SK-N-SH (cell line): ENCODE data around the gene TNRC6C. TPM values are rescaled to one million over a fixed set of nuclear protein-coding genes. Genes with fewer than 3 reads are reported as not detected.

Experiments
- CTCF ChIA-PET: fragments of 300-600, 350-600 bp; formaldehyde crosslinking; extraction: SDS; loops from one replicate; lab custom pipeline; 2021; lab: Yijun Ruan, JAX
- POLR2A ChIA-PET: fragments of 350-600 bp; sonication (Branson Sonifier 250); formaldehyde crosslinking; extraction: SDS; loops from one replicate; lab custom pipeline; 2020; ENCODE audit warnings: antibody characterized with exemption, inconsistent platforms; lab: Yijun Ruan, JAX
- DNase-seq: peaks from one replicate; pipeline ENCODE4 v3.0.0; 2012
- H2AFZ ChIP-seq: fragments of 200-600 bp; sonication (generic); 2 replicates; pipeline ENCODE4 v1.8.1; 2016; ENCODE audit warnings: antibody characterized with exemption, mild to moderate bottlenecking, low read depth
- H3F3A ChIP-seq: fragments of 200-600 bp; sonication (generic); replicated peaks from 2 replicates; pipeline ENCODE3; 2016; ENCODE audit warnings: antibody characterized with exemption, mild to moderate bottlenecking; ENCODE audit not compliant: insufficient read depth
- H3K27ac ChIP-seq, 2 experiments: fragments of 200-500 bp in 1 of 2; fragments of 200-600 bp in 1 of 2; sonication (Bioruptor generic) in 1 of 2; sonication (generic), shearing (Covaris generic) in 1 of 2; 2 replicates each; pipeline versions ENCODE4 v1.5.1 to v1.6.1; 2014 to 2016; ENCODE audit warnings: low read depth in 2 of 2, inconsistent platforms in 1 of 2, low read length in 1 of 2, mild to moderate bottlenecking in 1 of 2, mixed read lengths in 1 of 2
- H3K27me3 ChIP-seq: fragments of 200-600 bp; sonication (generic), shearing (Covaris generic); 2 replicates; pipeline ENCODE4 v1.6.1; 2016; ENCODE audit warnings: mixed run types; ENCODE audit not compliant: insufficient read depth
- H3K36me3 ChIP-seq, 2 experiments: fragments of 200-500 bp in 1 of 2; fragments of 200-600 bp in 1 of 2; sonication (Bioruptor generic) in 1 of 2; sonication (generic) in 1 of 2; replicated peaks in 1 of 2; 2 replicates each; pipeline versions ENCODE3 to v1.5.1; 2014 to 2016; ENCODE audit warnings: low read length in 1 of 2, mild to moderate bottlenecking in 1 of 2; ENCODE audit not compliant: insufficient read depth in 2 of 2, control insufficient read depth in 1 of 2
- H3K4me1 ChIP-seq, 2 experiments: fragments of 200-500 bp in 1 of 2; fragments of 200-600 bp in 1 of 2; sonication (Bioruptor generic) in 1 of 2; sonication (generic), shearing (Covaris generic) in 1 of 2; 2 replicates each; pipeline versions ENCODE4 v1.5.1 to v1.6.1; 2014 to 2016; ENCODE audit warnings: low read depth in 1 of 2, low read length in 1 of 2, mixed run types in 1 of 2; ENCODE audit not compliant: insufficient read depth in 2 of 2, control insufficient read depth in 1 of 2
- H3K4me2 ChIP-seq: fragments of 200-600 bp; sonication (generic), shearing (Covaris generic); 2 replicates; pipeline ENCODE4 v1.6.1; 2017; ENCODE audit warnings: mixed run types
- H3K4me3 ChIP-seq, 2 experiments: fragments of 200-500 bp in 1 of 2; fragments of 200-600 bp in 1 of 2; sonication (Bioruptor generic) in 1 of 2; sonication (generic), shearing (Covaris generic) in 1 of 2; 2 replicates each; pipeline versions ENCODE4 v1.5.1 to v1.8.1; 2014 to 2016; ENCODE audit warnings: low read depth in 2 of 2, inconsistent platforms in 1 of 2, low read length in 1 of 2, mild to moderate bottlenecking in 1 of 2, mixed read lengths in 1 of 2, moderate library complexity in 1 of 2
- H3K79me2 ChIP-seq: fragments of 200-600 bp; sonication (generic); 2 replicates; pipeline ENCODE4 v1.8.1; 2017; ENCODE audit warnings: mild to moderate bottlenecking; ENCODE audit not compliant: insufficient read depth
- H3K9ac ChIP-seq: fragments of 200-600 bp; sonication (generic); 2 replicates; pipeline ENCODE4 v1.6.1; 2017; ENCODE audit warnings: mixed run types
- H3K9me2 ChIP-seq: fragments of 200-600 bp; sonication (generic); 2 replicates; pipeline ENCODE4 v1.6.1; 2017; ENCODE audit warnings: mixed run types
- H3K9me3 ChIP-seq: fragments of 200-600 bp; sonication (generic); 2 replicates; pipeline ENCODE4 v1.6.1; 2017; ENCODE audit warnings: mixed run types, mild to moderate bottlenecking, moderate library complexity
- H4K20me1 ChIP-seq: fragments of 200-600 bp; sonication (generic); 2 replicates; pipeline ENCODE4 v1.6.1; 2017; ENCODE audit warnings: mild to moderate bottlenecking, mixed run types; ENCODE audit not compliant: insufficient read depth
- EZH2phosphoT487 ChIP-seq: fragments of 200-600 bp; sonication (generic); IDR thresholded peaks from 2 replicates; pipeline ENCODE4 v1.6.1; 2017; ENCODE audit warnings: low read depth, mixed run types, mild to moderate bottlenecking, antibody characterized with exemption, moderate library complexity, borderline replicate concordance
- JUND ChIP-seq: IDR thresholded peaks from 2 replicates; pipeline ENCODE4 v1.4.0; 2012
- MAX ChIP-seq: IDR thresholded peaks from 2 replicates; pipeline ENCODE4 v1.4.0; 2012; ENCODE audit warnings: low read depth
- RAD21 ChIP-seq: IDR thresholded peaks from 2 replicates; pipeline ENCODE4 v1.6.1; 2012; ENCODE audit warnings: mild to moderate bottlenecking, low read length
- SIN3A ChIP-seq: IDR thresholded peaks from 2 replicates; pipeline ENCODE4 v1.6.1; 2012; ENCODE audit warnings: low read depth, mild to moderate bottlenecking, low read length, moderate library complexity, borderline replicate concordance
- USF1 ChIP-seq: IDR thresholded peaks from 2 replicates; pipeline ENCODE4 v1.4.0; 2012; ENCODE audit warnings: low read depth, borderline replicate concordance
- USF2 ChIP-seq: fragments of 150-350 bp; IDR thresholded peaks from 2 replicates; pipeline ENCODE4 v1.6.1; 2017; ENCODE audit warnings: antibody characterized with exemption, low read length, low read depth, borderline replicate concordance
- ZBTB33 ChIP-seq: IDR thresholded peaks from 2 replicates; pipeline ENCODE4 v1.4.0; 2012; ENCODE audit warnings: low read depth, borderline replicate concordance
- WGBS: methylation state at CpG from one replicate; pipeline ENCODE4 v1.1.6; 2017; ENCODE audit warnings: low lambda C conversion rate; 5-methylcytosine and 5-hydroxymethylcytosine counted together
- polyA plus RNA-seq, 3 experiments: library from polyadenylated mRNA; depleted of rRNA; stranded (reverse); fragments of >200 nt; gene quantifications; 2 replicates each; pipeline ENCODE4 v1.2.3, GENCODE V29; 2012

The TNRC6C gene
- polyA plus RNA-seq, 1 of the 3 experiments (the other 2 are of a cell fraction) = 2.2 TPM

GRCh38 chr17:78121801-78122215 lies 163.3 kb downstream of the TNRC6C start (continued):
- TF ChIP-seq ZBTB33 (no peak), EZH2phosphoT487 (no peak), RAD21 (no peak)

DNA sequence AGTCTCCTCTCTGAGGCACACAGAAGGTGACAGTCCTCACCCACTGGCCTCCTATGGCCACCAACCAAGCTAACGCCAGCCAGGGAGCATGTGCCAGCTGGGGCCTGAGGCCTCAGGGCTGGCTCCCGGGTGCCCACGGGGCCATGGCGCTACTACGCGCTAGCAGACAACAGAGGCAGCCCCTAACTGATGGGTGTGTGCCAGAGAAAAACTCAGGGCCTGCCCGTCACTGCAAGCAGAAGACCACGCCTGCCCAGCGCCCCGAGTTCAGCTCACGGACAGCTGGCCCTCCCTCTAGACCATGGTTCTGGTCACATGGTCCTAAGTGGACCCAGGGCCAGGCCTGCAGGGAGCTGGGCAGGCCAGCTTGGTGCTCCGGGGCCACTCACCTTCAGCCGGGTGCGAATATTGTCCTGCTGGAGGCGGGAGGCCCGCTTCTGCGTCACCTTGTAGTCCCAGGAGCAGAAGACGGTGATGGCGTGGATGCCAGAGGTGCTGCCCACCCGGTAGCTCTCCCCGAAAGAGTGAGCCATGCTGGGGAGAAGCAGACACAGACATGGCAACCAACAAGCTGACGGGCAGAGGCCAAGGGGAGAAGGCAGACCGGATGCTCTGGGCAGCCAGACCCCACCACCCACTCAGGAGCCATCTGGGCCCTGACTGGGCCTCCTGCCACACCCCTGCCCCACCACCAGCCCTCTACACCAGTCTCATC lies 163.9 kb downstream of the TNRC6C start:
- ChIA-PET POLR2A (no interaction called here), CTCF (interaction anchor here (0.7 to 5.9 kb wide), 6 partner anchors 9 to 580 kb away, joined by 3 to 42 read pairs (median 6); no protein-coding TSS in a partner anchor)
- 95% methylated on average over 17 of the region's 23 CpGs for WGBS

More for the DNA sequence above, 163.9 kb downstream of the TNRC6C start:
- Histone ChIP-seq H2AFZ (no peak overlapping the region), H3K27ac (no peak overlapping the region), H4K20me1 (no peaks in the 10 kb centered on the region), H3K4me2 (no peak overlapping the region), H3K4me3 (no peak overlapping the region), H3K27me3 (no peaks in the 10 kb centered on the region), H3K4me1 (peaks cover 0 to 31% of the 10 kb centered on the region in 2 experiments; a peak in 1 of 4 replicates), H3K36me3 (no peaks in the 10 kb centered on the region)
- TF ChIP-seq SIN3A = no peak
- TF ChIP-seq USF2 = no peak
- TF ChIP-seq ZBTB33 = no peak
- TF ChIP-seq USF1 = no peak
- TF ChIP-seq MAX = no peak
- no peak for TF ChIP-seq JUND
- TF ChIP-seq, all 33 proteins: peak for 0
- Histone ChIP-seq H3F3A (no peaks in the 10 kb centered on the region), H3K9me2 (no peaks in the 10 kb centered on the region), H3K9me3 (no peaks in the 10 kb centered on the region), H3K9ac (no peak overlapping the region), H3K79me2 (no peaks in the 10 kb centered on the region)
- DNase-seq = no peak
